K562 (cell line): ENCODE results near the gene CTNNBL1. TPM values are rescaled to one million over a fixed set of nuclear protein-coding genes. Genes with fewer than 3 reads are reported as not detected.

Experiments
- AFF4 ChIP-seq: sonication (generic); formaldehyde crosslinking; IDR thresholded peaks from 2 replicates; pipeline ENCODE4 v1.8.0; 2023; ENCODE audit warnings: mild to moderate bottlenecking, missing genetic modification reagents
- CHAMP1 ChIP-seq: fragments of 450-650 bp; IDR thresholded peaks from 2 replicates; pipeline ENCODE4 v1.6.1; 2016; ENCODE audit warnings: mild to moderate bottlenecking
- TAF1 ChIP-seq: IDR thresholded peaks from 2 replicates; pipeline ENCODE4 v1.6.1; 2011; ENCODE audit warnings: mild to moderate bottlenecking, low read length, moderate library complexity; ENCODE audit not compliant: insufficient read depth, control insufficient read depth, severe bottlenecking; ENCODE audit errors: extremely low read depth
- polyA plus RNA-seq, 8 experiments: library from polyadenylated mRNA; depleted of rRNA in 4 of 8; stranded (reverse) in 5 of 8; unstranded in 3 of 8; fragments of >200 nt; fragmentation: Nextera tagmentation in 2 of 8; fragmentation: Illumina TruSeq in 1 of 8; extraction: Ambion mirVana in 2 of 8; extraction: Trizol in 1 of 8; gene quantifications; 2 replicates each; pipeline versions ENCODE4 v1.2.1 to v1.2.3, GENCODE V29; 2011 to 2014; ENCODE audit warnings: inconsistent platforms in 1 of 8, missing spikeins in 1 of 8
- total RNA-seq, 7 experiments: library from RNA; depleted of rRNA in 6 of 7; stranded (reverse); fragments of >200 nt in 6 of 7; fragmentation: Illumina TruSeq in 2 of 7; extraction: Trizol in 2 of 7; gene quantifications; 2 replicates each; pipeline versions ENCODE4 v1.2.1 to v1.2.3, GENCODE V29; 2011 to 2021; ENCODE audit warnings: low replicate concordance in 1 of 7

CTNNBL1 gene
- total and polyA plus RNA-seq, 9 of the 15 experiments (the other 6 are each of a cell fraction or from before 2014, with no cell fraction given), result 32.4 to 85.6 (median 43.6) TPM

DNA sequence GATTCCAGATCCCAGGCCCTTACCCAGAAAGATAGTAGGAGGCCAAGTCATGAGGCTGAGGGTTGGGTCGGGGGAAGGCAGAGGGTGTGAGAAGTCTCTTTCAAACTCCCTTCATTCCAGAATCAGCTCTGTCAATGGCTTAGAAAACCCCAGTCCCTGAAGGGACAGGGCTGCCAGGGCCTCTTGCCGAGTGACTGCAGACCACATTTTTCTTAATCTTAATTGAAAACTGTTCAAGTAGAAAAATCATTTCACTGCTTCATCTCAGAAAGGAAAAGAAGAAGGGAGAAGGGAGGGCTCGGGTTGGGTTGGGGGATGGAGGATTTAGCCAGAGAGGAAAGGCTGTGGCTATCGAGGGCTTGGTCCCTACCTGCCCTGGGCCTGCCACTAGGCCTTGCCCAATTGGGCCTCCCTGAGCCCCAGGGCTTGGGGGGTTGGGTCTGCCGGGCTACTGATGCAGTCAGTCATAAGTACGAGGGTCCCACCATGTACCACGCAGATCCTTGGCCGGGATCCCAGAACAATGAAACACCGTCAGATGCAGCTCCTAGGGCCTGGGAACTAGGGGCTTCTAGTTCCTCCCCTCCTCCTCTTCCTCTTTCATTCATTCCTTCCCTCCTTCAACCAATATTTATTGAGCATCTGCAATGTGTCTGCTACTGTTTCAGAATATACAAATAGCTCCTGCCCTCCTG, 44.0 kb upstream of the CTNNBL1 start (continued):
- TF ChIP-seq TAF1 (no peak), CHAMP1 (no peak), AFF4 (CRISPR knock-in tag) (no peak)
